Right atrium auricular region (tissue), 2 donors: ENCODE data around the gene PIM1. TPM values are rescaled to one million over a fixed set of nuclear protein-coding genes. Genes with fewer than 3 reads are reported as not detected.

Experiments
- DNase-seq: peaks from one replicate; pipeline ENCODE4 v3.0.0-alpha.2; 2019; ENCODE audit warnings: low spot score
- H3K27ac ChIP-seq, 2 donors: fragments of 200-600 bp; sonication (generic); 1 replicate in 1 of 2; 2 replicates in 1 of 2; pipeline ENCODE4 v1.5.1; 2016 to 2019
- H3K27me3 ChIP-seq, 2 donors: fragments of 200-600 bp; sonication (generic); one replicate each; pipeline versions ENCODE4 v1.5.1 to v1.6.0; 2017 to 2019
- H3K36me3 ChIP-seq: fragments of 200-600 bp; sonication (generic); one replicate; pipeline ENCODE4 v1.5.1; 2016
- H3K4me1 ChIP-seq, 2 donors: fragments of 200-600 bp; sonication (generic); one replicate each; pipeline versions ENCODE4 v1.5.1 to v1.6.0; 2017 to 2019
- H3K4me3 ChIP-seq, 2 donors: fragments of 200-600 bp; sonication (generic); 1 replicate in 1 of 2; 2 replicates in 1 of 2; pipeline ENCODE4 v1.5.1; 2017 to 2019; ENCODE audit warnings: mild to moderate bottlenecking in 1 of 2, moderate library complexity in 1 of 2
- H3K9me3 ChIP-seq, 2 donors: fragments of 200-600 bp; sonication (generic); one replicate each; pipeline ENCODE4 v1.5.1; 2019
- CTCF ChIP-seq, 2 donors: fragments of 200-600 bp; sonication (generic); IDR thresholded peaks; one replicate each; pipeline ENCODE4 v1.5.1; 2019; ENCODE audit warnings: antibody characterized with exemption in 2 of 2
- total RNA-seq, 2 donors: library from RNA; depleted of rRNA; stranded (reverse); fragments of >200 nt; gene quantifications; one replicate each; pipeline ENCODE4 v1.1.0, GENCODE V29; 2016

The PIM1 gene
- 10 to 100 TPM; 28.0 to 46.2 TPM for total RNA-seq

GRCh38 chr6:37169496-37170272 is at the start of gene PIM1:
PIM1 (plus strand) TSS chr6:37170152; CDS start chr6:37170576, 424 bp downstream.
- Histone ChIP-seq H3K9me3 (no peaks in the 10 kb centered on the region), H3K27ac (peak within 1 kb of the TSS; percentile 95 to 99), H3K36me3 (peaks cover 40% of the 10 kb centered on the region), H3K27me3 (no peaks in the 10 kb centered on the region), H3K4me1 (peaks cover 0 to 48% of the 10 kb centered on the region in 2 donors), H3K4me3 (peak within 1 kb of the TSS; percentile 82 to 98)
- no peak for TF ChIP-seq CTCF (IDR thresholded peaks at IDR 0.05)
- DNase-seq: peak; percentile 98

GRCh38 chr6:37121556-37121955 is 48.4 kb upstream of the PIM1 start:
- H3K27ac ChIP-seq: no peak overlapping the region
- H3K9me3 ChIP-seq: no peaks in the 10 kb centered on the region
- no peak overlapping the region for H3K4me3 ChIP-seq
- no peak for TF ChIP-seq CTCF (IDR thresholded peaks at IDR 0.05)
- no peaks in the 10 kb centered on the region for H3K27me3 ChIP-seq
- no peaks in the 10 kb centered on the region for H3K36me3 ChIP-seq
- peaks cover 0 to 10% of the 10 kb centered on the region in 2 donors for H3K4me1 ChIP-seq
- no peak for DNase-seq

- H3K27me3 ChIP-seq: no peaks in the 10 kb centered on the region
- H3K4me3 ChIP-seq: no peak overlapping the region
- no peak for DNase-seq
- peaks cover 0 to 10% of the 10 kb centered on the region in 2 donors for H3K4me1 ChIP-seq
- no peaks in the 10 kb centered on the region for H3K9me3 ChIP-seq
- no peak overlapping the region for H3K27ac ChIP-seq
- H3K36me3 ChIP-seq: no peaks in the 10 kb centered on the region
- TF ChIP-seq CTCF (IDR thresholded peaks at IDR 0.05): no peak
Observed at GRCh38 chr6:37122861-37123260, 47.1 kb upstream of the PIM1 start.

- no peak for TF ChIP-seq CTCF (IDR thresholded peaks at IDR 0.05)
- Histone ChIP-seq H3K36me3 (no peaks in the 10 kb centered on the region), H3K27me3 (no peaks in the 10 kb centered on the region), H3K27ac (no peak overlapping the region), H3K9me3 (no peaks in the 10 kb centered on the region), H3K4me3 (no peak overlapping the region), H3K4me1 (peaks cover 0 to 16% of the 10 kb centered on the region in 2 donors)
- DNase-seq: no peak
Observed at GRCh38 chr6:37123957-37124729, 45.8 kb upstream of the PIM1 start.

- no peak for TF ChIP-seq CTCF (IDR thresholded peaks at IDR 0.05)
- no peak for DNase-seq
- H3K9me3 ChIP-seq: no peaks in the 10 kb centered on the region
- H3K27ac ChIP-seq: peak overlapping the region; percentile 59 to 93
- H3K4me3 ChIP-seq: peak overlapping the region in 1 of 2 donors; percentile 14
- H3K27me3 ChIP-seq: no peaks in the 10 kb centered on the region
- H3K36me3 ChIP-seq: no peaks in the 10 kb centered on the region
- peaks cover 0 to 26% of the 10 kb centered on the region in 2 donors for H3K4me1 ChIP-seq
Observed at GRCh38 chr6:37125774-37126492, 44.0 kb upstream of the PIM1 start.
